RWPE1 (cell line): ENCODE data around the gene VPS11.
"Not testable (repeated sequence)": the region's sequence is repeated elsewhere in the genome, so short reads cannot be mapped to it uniquely, and the experiment has no call there.

ENCODE experiments used
- CTCF ChIA-PET: fragments of 350-600 bp; sonication (Branson Sonifier 250); formaldehyde crosslinking; extraction: SDS; loops from one replicate; lab custom pipeline; 2021; lab: Yijun Ruan, JAX
- POLR2A ChIA-PET: fragments of 400-600 bp; formaldehyde crosslinking; extraction: SDS; loops from one replicate; lab custom pipeline; 2020; ENCODE audit warnings: antibody characterized with exemption; ENCODE audit not compliant: low non-redundant PET; lab: Yijun Ruan, JAX
- DNase-seq: peaks from one replicate; pipeline ENCODE4 v3.0.0; 2012; ENCODE audit warnings: low spot score
- H3K27ac ChIP-seq: fragments of 450-650 bp; 2 replicates; pipeline ENCODE4 v1.5.1; 2017
- TF ChIP-seq, protein P1 (sequence below): fragments of 450-650 bp; conservative IDR thresholded peaks from 2 replicates; pipeline ENCODE4 v1.5.1; 2017; ENCODE audit warnings: low read depth, mild to moderate bottlenecking

VPS11 gene

DNA sequence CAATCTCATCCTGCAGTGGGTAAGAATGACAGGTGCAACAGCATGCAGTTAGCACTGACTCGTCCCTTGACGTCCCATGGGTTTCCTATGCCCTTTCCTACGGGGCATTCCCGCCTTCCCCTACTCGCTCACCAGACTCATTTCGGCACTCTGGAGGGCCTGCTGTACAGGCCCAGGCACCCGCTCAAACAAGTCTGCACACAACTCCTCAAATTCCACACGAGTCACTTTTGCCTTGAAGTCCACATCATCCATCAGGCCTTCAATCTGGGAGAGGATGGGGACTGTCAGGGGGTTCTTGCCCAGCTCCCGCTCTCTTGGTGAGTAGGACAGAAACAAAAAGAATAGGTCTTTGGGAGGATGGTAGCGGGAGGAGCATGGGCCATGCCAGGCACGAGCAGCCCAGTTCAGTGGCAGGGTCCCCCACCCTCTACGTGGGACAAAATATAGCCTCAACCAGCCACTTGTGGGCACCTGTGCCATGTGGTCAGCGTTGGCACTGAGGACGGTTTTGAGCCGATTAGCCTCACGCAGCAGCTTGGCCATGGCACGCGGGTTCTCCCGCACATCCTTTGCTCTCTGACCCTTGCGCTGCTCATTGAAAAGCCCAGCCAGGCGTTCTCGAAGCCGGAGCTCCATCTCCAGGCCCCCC, 15.3 kb upstream of the VPS11 start:
- 0 out of 2 replicates have a peak overlapping the region, but pooled peaks have one; percentile 2 for H3K27ac ChIP-seq
- POLR2A ChIA-PET = no interaction called here
- CTCF ChIA-PET = no interaction called here
- TF ChIP-seq, protein P1, sequence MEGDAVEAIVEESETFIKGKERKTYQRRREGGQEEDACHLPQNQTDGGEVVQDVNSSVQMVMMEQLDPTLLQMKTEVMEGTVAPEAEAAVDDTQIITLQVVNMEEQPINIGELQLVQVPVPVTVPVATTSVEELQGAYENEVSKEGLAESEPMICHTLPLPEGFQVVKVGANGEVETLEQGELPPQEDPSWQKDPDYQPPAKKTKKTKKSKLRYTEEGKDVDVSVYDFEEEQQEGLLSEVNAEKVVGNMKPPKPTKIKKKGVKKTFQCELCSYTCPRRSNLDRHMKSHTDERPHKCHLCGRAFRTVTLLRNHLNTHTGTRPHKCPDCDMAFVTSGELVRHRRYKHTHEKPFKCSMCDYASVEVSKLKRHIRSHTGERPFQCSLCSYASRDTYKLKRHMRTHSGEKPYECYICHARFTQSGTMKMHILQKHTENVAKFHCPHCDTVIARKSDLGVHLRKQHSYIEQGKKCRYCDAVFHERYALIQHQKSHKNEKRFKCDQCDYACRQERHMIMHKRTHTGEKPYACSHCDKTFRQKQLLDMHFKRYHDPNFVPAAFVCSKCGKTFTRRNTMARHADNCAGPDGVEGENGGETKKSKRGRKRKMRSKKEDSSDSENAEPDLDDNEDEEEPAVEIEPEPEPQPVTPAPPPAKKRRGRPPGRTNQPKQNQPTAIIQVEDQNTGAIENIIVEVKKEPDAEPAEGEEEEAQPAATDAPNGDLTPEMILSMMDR = no peak
- no peak for DNase-seq

- ChIA-PET POLR2A (no interaction called here), CTCF (no interaction called here)
- no peak for DNase-seq
These were observed 13.2 kb upstream of the VPS11 start for GRCh38 chr11:119054418-119054817.

GRCh38 chr11:119055901-119056300, 11.7 kb upstream of the VPS11 start:
- peak; percentile 22 for DNase-seq

More at GRCh38 chr11:119054418-119054817, 13.2 kb upstream of the VPS11 start:
- no peak overlapping the region for H3K27ac ChIP-seq
- TF ChIP-seq, protein P1 = no peak

GRCh38 chr11:119056421-119056999, 11.1 kb upstream of the VPS11 start:
- ChIA-PET CTCF (interaction anchor here (1.0 to 1.2 kb wide), 2 partner anchors 9 to 11 kb away, joined by 3 to 5 read pairs; partner anchors contain the start of gene VPS11), POLR2A (interaction anchor here (0.8 to 1.5 kb wide), 3 partner anchors 9 to 27 kb away, joined by 3 to 8 read pairs (median 3); partner anchors contain the start of gene VPS11)
- peak; percentile 62 for DNase-seq
- TF ChIP-seq, protein P1 = no peak
- peak overlapping the region; percentile 85 for H3K27ac ChIP-seq

More at GRCh38 chr11:119055901-119056300, 11.7 kb upstream of the VPS11 start:
- TF ChIP-seq, protein P1 = no peak
- ChIA-PET CTCF (interaction anchor here (1.0 to 1.2 kb wide), 2 partner anchors 8 to 11 kb away, joined by 3 to 5 read pairs; partner anchors contain the start of gene VPS11), POLR2A (interaction anchor here (0.8 to 1.5 kb wide), 3 partner anchors 8 to 27 kb away, joined by 3 to 8 read pairs (median 3); partner anchors contain the start of gene VPS11)
- peak overlapping the region; percentile 85 for H3K27ac ChIP-seq

GRCh38 chr11:119057000-119057769, 10.4 kb upstream of the VPS11 start, which contains the start of gene HYOU1:
TSS of gene HYOU1 (minus strand) at chr11:119057205. CDS start at chr11:119056160, 1,045 bp downstream.
- TF ChIP-seq, protein P1 = no peak
- CTCF ChIA-PET = interaction anchor here (1.0 to 1.2 kb wide), 2 partner anchors 10 kb away, joined by 3 to 5 read pairs; partner anchors contain the start of gene VPS11
- DNase-seq = peak; percentile 98
- H3K27ac ChIP-seq = peak within 1 kb of the TSS; percentile 85
- POLR2A ChIA-PET = interaction anchor here (0.8 to 1.5 kb wide), 2 partner anchors 10 to 26 kb away, joined by 3 to 8 read pairs; no protein-coding TSS in a partner anchor

DNA sequence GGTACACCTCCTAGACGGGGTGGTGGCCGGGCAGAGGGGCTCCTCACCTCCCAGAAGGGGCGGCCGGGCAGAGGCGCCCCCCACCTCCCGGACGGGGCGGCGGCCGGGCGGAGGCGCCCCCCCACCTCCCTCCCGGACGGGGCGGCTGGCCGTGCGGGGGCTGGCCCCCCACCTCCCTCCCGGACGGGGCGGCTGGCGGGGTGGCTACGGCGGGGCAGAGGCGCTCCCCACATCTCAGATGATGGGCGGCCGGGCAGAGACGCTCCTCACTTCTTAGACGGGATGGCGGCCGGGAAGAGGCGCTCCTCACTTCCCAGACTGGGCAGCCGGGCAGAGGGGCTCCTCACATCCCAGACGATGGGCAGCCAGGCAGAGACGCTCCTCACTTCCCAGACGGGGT, 8.5 kb upstream of the VPS11 start:
- CTCF ChIA-PET, DNase-seq, POLR2A ChIA-PET, H3K27ac ChIP-seq: not testable (repeated sequence)
